ENCODE data around the gene TSPAN9. TPM values are rescaled to one million over a fixed set of nuclear protein-coding genes. Genes with fewer than 3 reads are reported as not detected.
A peak's percentile ranks its signal among the peaks of the same experiment; 100 is the strongest.

Gene TSPAN9
- total and polyA plus RNA-seq, 2 experiments from 2014 or later, result 6.0 to 31.5 TPM

DNA sequence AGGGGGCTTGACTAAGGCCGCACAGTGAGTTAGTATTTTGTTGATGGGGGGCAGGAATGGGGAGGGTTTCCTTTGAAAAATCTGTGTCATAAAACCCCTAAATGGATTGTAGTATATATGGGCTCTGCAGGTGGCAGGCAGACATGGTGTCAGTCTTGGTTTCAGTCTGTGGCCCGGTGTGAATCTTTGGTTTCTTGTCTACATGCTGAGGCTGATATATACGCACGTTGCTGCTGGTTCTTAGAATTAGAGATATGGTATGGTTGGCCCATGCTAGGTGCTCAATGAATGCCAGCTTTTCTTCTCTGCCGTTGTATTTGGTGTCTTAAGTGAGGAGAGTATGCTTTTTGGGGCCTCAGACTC, 73.1 kb downstream of the TSPAN9 start:
- DNase-seq (ENCODE audit: low spot score) (no peak), ATAC-seq (no peak)
- Histone ChIP-seq H3K36me3 (ENCODE audit: insufficient read depth) (no peaks in the 10 kb centered on the region), H3K27me3 (ENCODE audit: insufficient read depth) (no peaks in the 10 kb centered on the region), H2AFZ (no peak overlapping the region), H3K4me1 (ENCODE audit: insufficient read depth) (peaks cover 46% of the 10 kb centered on the region), H3K27ac (ENCODE audit: low read depth) (peak overlapping the region; percentile 94), H4K20me1 (replicated peaks; ENCODE audit: insufficient read depth) (peaks cover 4% of the 10 kb centered on the region; the same call in 1 of the 2 replicates), H3K4me3 (0 out of 2 replicates have a peak overlapping the region, but pooled peaks have one; percentile 23), H3K4me2 (peak overlapping the region; percentile 61), H3K79me2 (replicated peaks; ENCODE audit: insufficient read depth) (no peaks in the 10 kb centered on the region; the same call in 1 of the 2 replicates), H3K9me2 (ENCODE audit: insufficient read depth) (no peaks in the 10 kb centered on the region), H3F3A (replicated peaks; ENCODE audit: low read depth) (no peaks in the 10 kb centered on the region)
- Mint-ChIP-seq H3K9me3 (no peaks in the 10 kb centered on the region; the same call in 2 of the 3 replicates), H3K27me3 (ENCODE audit: insufficient read depth, low read depth, poor library complexity) (peaks cover 11% of the 10 kb centered on the region), H3K36me3 (ENCODE audit: low read depth) (no peaks in the 10 kb centered on the region; the same call in 2 of the 3 replicates), H3K4me1 (peaks cover 56% of the 10 kb centered on the region), H3K27ac (peak overlapping the region; percentile 25), H3K4me3 (no peak overlapping the region)
- TF ChIP-seq CREB1 (CRISPR knock-in tag; IDR thresholded peaks at IDR 0.05; ENCODE audit: low read depth) (no peak), POLR2AphosphoS5 (IDR thresholded peaks at IDR 0.05; ENCODE audit: low read depth) (no peak), STAT1 (IDR thresholded peaks at IDR 0.05; ENCODE audit: unreplicated experiment) (no peak), ZNF114 (CRISPR knock-in tag; IDR thresholded peaks at IDR 0.05) (no peak), JUNB (IDR thresholded peaks at IDR 0.05; ENCODE audit: unreplicated experiment) (no peak), ZNF331 (CRISPR knock-in tag; IDR thresholded peaks at IDR 0.05; ENCODE audit: low read depth) (no peak), EZH2phosphoT487 (IDR thresholded peaks at IDR 0.05; ENCODE audit: unreplicated experiment) (no peak), NANOG (IDR thresholded peaks at IDR 0.05; ENCODE audit: borderline replicate concordance) (no peak), EZH2 (IDR thresholded peaks at IDR 0.05; ENCODE audit: low read depth, unreplicated experiment) (no peak)
- TF ChIP-seq, protein P1, sequence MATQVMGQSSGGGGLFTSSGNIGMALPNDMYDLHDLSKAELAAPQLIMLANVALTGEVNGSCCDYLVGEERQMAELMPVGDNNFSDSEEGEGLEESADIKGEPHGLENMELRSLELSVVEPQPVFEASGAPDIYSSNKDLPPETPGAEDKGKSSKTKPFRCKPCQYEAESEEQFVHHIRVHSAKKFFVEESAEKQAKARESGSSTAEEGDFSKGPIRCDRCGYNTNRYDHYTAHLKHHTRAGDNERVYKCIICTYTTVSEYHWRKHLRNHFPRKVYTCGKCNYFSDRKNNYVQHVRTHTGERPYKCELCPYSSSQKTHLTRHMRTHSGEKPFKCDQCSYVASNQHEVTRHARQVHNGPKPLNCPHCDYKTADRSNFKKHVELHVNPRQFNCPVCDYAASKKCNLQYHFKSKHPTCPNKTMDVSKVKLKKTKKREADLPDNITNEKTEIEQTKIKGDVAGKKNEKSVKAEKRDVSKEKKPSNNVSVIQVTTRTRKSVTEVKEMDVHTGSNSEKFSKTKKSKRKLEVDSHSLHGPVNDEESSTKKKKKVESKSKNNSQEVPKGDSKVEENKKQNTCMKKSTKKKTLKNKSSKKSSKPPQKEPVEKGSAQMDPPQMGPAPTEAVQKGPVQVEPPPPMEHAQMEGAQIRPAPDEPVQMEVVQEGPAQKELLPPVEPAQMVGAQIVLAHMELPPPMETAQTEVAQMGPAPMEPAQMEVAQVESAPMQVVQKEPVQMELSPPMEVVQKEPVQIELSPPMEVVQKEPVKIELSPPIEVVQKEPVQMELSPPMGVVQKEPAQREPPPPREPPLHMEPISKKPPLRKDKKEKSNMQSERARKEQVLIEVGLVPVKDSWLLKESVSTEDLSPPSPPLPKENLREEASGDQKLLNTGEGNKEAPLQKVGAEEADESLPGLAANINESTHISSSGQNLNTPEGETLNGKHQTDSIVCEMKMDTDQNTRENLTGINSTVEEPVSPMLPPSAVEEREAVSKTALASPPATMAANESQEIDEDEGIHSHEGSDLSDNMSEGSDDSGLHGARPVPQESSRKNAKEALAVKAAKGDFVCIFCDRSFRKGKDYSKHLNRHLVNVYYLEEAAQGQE (IDR thresholded peaks at IDR 0.05; ENCODE audit: unreplicated experiment), result no peak
- TF ChIP-seq, protein P2, sequence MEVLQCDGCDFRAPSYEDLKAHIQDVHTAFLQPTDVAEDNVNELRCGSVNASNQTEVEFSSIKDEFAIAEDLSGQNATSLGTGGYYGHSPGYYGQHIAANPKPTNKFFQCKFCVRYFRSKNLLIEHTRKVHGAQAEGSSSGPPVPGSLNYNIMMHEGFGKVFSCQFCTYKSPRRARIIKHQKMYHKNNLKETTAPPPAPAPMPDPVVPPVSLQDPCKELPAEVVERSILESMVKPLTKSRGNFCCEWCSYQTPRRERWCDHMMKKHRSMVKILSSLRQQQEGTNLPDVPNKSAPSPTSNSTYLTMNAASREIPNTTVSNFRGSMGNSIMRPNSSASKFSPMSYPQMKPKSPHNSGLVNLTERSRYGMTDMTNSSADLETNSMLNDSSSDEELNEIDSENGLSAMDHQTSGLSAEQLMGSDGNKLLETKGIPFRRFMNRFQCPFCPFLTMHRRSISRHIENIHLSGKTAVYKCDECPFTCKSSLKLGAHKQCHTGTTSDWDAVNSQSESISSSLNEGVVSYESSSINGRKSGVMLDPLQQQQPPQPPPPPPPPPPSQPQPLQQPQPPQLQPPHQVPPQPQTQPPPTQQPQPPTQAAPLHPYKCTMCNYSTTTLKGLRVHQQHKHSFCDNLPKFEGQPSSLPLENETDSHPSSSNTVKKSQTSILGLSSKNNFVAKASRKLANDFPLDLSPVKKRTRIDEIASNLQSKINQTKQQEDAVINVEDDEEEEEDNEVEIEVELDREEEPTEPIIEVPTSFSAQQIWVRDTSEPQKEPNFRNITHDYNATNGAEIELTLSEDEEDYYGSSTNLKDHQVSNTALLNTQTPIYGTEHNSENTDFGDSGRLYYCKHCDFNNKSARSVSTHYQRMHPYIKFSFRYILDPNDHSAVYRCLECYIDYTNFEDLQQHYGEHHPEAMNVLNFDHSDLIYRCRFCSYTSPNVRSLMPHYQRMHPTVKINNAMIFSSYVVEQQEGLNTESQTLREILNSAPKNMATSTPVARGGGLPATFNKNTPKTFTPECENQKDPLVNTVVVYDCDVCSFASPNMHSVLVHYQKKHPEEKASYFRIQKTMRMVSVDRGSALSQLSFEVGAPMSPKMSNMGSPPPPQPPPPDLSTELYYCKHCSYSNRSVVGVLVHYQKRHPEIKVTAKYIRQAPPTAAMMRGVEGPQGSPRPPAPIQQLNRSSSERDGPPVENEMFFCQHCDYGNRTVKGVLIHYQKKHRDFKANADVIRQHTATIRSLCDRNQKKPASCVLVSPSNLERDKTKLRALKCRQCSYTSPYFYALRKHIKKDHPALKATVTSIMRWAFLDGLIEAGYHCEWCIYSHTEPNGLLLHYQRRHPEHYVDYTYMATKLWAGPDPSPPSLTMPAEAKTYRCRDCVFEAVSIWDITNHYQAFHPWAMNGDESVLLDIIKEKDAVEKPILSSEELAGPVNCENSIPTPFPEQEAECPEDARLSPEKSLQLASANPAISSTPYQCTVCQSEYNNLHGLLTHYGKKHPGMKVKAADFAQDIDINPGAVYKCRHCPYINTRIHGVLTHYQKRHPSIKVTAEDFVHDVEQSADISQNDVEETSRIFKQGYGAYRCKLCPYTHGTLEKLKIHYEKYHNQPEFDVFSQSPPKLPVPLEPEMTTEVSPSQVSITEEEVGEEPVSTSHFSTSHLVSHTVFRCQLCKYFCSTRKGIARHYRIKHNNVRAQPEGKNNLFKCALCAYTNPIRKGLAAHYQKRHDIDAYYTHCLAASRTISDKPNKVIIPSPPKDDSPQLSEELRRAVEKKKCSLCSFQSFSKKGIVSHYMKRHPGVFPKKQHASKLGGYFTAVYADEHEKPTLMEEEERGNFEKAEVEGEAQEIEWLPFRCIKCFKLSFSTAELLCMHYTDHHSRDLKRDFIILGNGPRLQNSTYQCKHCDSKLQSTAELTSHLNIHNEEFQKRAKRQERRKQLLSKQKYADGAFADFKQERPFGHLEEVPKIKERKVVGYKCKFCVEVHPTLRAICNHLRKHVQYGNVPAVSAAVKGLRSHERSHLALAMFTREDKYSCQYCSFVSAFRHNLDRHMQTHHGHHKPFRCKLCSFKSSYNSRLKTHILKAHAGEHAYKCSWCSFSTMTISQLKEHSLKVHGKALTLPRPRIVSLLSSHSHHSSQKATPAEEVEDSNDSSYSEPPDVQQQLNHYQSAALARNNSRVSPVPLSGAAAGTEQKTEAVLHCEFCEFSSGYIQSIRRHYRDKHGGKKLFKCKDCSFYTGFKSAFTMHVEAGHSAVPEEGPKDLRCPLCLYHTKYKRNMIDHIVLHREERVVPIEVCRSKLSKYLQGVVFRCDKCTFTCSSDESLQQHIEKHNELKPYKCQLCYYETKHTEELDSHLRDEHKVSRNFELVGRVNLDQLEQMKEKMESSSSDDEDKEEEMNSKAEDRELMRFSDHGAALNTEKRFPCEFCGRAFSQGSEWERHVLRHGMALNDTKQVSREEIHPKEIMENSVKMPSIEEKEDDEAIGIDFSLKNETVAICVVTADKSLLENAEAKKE (CRISPR knock-in tag; IDR thresholded peaks at IDR 0.05), result no peak
- TF ChIP-seq, protein P3, sequence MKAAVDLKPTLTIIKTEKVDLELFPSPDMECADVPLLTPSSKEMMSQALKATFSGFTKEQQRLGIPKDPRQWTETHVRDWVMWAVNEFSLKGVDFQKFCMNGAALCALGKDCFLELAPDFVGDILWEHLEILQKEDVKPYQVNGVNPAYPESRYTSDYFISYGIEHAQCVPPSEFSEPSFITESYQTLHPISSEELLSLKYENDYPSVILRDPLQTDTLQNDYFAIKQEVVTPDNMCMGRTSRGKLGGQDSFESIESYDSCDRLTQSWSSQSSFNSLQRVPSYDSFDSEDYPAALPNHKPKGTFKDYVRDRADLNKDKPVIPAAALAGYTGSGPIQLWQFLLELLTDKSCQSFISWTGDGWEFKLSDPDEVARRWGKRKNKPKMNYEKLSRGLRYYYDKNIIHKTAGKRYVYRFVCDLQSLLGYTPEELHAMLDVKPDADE (IDR thresholded peaks at IDR 0.05), result no peak
- TF ChIP-seq, protein P4, sequence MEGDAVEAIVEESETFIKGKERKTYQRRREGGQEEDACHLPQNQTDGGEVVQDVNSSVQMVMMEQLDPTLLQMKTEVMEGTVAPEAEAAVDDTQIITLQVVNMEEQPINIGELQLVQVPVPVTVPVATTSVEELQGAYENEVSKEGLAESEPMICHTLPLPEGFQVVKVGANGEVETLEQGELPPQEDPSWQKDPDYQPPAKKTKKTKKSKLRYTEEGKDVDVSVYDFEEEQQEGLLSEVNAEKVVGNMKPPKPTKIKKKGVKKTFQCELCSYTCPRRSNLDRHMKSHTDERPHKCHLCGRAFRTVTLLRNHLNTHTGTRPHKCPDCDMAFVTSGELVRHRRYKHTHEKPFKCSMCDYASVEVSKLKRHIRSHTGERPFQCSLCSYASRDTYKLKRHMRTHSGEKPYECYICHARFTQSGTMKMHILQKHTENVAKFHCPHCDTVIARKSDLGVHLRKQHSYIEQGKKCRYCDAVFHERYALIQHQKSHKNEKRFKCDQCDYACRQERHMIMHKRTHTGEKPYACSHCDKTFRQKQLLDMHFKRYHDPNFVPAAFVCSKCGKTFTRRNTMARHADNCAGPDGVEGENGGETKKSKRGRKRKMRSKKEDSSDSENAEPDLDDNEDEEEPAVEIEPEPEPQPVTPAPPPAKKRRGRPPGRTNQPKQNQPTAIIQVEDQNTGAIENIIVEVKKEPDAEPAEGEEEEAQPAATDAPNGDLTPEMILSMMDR (conservative IDR thresholded peaks at IDR 0.05; ENCODE audit: low read depth in 2 of 2), result no peak
